HFFc6 (cell line): ENCODE results near the gene SYNJ1. TPM values are rescaled to one million over a fixed set of nuclear protein-coding genes. Genes with fewer than 3 reads are reported as not detected.

Experiments used
- DNase-seq: peaks from one replicate; pipeline ENCODE4 v3.0.0-alpha.2; 2018
- H3K27ac Mint-ChIP-seq: 2 replicates; pipeline ENCODE4 v1.8.0; 2020; ENCODE audit warnings: mild to moderate bottlenecking, mixed read lengths
- H3K27me3 Mint-ChIP-seq: 2 replicates; pipeline ENCODE4 v1.8.0; 2021; ENCODE audit warnings: mild to moderate bottlenecking, moderate library complexity, mixed read lengths; ENCODE audit not compliant: insufficient read depth
- H3K36me3 Mint-ChIP-seq: 2 replicates; pipeline ENCODE4 v1.8.0; 2021; ENCODE audit warnings: low read depth, mixed read lengths
- H3K4me1 Mint-ChIP-seq: 2 replicates; pipeline ENCODE4 v1.8.0; 2020; ENCODE audit warnings: low read depth, mixed read lengths
- H3K4me3 Mint-ChIP-seq: 2 replicates; pipeline ENCODE4 v1.8.0; 2020; ENCODE audit warnings: mild to moderate bottlenecking, moderate library complexity, mixed read lengths
- H3K9me3 Mint-ChIP-seq: 2 replicates; pipeline ENCODE4 v1.8.0; 2020; ENCODE audit warnings: mild to moderate bottlenecking, mixed read lengths
- total RNA-seq, 6 experiments: library from RNA; stranded (reverse); fragmentation: NEBNext Ultra II Directional; extraction: Animal tissue kit (Norgen Biotek cat#: 25700); gene quantifications; 2 replicates in 1 of 6; 3 replicates in 5 of 6; pipeline ENCODE4 v1.2.3, GENCODE V29; 2021
- TF ChIP-seq, protein P1 (sequence below): fragments of 200-600 bp; sonication (generic); IDR thresholded peaks from 2 replicates; pipeline ENCODE4 v1.5.0; 2021; ENCODE audit warnings: antibody characterized with exemption, mild to moderate bottlenecking

SYNJ1 gene
- total RNA-seq, 6 experiments from 2014 or later = 14.3 to 17.9 (median 15.6) TPM

DNA sequence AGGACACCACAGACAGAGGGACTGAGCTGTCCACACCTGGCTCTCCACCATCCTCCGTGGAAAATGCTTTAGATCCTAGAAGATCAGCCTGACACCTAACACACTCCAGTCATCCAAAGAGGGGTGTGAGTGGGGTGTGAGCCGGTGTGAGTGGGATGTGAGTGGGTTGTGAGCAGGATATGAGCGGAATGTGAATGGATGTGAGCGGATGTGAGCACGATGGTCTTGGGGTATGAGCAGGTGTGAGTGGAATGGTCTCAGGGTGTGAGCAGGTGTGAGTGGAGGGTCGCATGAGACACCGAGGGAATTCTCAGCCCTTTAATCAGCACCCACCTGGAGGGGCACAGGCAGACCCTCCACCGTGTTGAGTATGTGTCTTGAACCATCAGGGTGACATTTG, 143.3 kb downstream of the SYNJ1 start:
- Mint-ChIP-seq H3K9me3 (no peaks in the 10 kb centered on the region), H3K36me3 (no peaks in the 10 kb centered on the region), H3K4me1 (no peaks in the 10 kb centered on the region), H3K27ac (no peak overlapping the region), H3K27me3 (peaks cover 24% of the 10 kb centered on the region), H3K4me3 (no peak overlapping the region)
- TF ChIP-seq, protein P1, sequence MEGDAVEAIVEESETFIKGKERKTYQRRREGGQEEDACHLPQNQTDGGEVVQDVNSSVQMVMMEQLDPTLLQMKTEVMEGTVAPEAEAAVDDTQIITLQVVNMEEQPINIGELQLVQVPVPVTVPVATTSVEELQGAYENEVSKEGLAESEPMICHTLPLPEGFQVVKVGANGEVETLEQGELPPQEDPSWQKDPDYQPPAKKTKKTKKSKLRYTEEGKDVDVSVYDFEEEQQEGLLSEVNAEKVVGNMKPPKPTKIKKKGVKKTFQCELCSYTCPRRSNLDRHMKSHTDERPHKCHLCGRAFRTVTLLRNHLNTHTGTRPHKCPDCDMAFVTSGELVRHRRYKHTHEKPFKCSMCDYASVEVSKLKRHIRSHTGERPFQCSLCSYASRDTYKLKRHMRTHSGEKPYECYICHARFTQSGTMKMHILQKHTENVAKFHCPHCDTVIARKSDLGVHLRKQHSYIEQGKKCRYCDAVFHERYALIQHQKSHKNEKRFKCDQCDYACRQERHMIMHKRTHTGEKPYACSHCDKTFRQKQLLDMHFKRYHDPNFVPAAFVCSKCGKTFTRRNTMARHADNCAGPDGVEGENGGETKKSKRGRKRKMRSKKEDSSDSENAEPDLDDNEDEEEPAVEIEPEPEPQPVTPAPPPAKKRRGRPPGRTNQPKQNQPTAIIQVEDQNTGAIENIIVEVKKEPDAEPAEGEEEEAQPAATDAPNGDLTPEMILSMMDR = no peak
- no peak for DNase-seq

DNA sequence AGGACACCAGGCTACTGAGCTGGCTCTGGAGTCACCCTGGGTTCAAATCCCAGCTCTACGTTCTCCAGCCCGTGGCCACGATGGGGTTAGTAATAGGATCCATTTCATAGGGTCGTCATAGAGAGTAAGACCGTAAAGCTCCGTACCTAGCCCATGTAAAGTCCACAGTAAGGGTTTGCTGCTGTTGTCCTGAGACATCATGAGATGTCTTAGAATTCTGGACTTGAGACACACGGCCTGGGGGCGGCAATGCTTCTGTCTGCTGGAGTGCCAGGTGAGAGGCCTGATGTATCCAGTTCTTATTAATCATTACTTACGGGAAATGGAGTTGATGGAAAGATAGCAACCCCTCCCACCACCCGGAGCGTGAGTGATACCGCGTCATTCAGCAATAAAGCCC, 146.1 kb downstream of the SYNJ1 start:
- no peak overlapping the region for H3K4me3 Mint-ChIP-seq
- no peaks in the 10 kb centered on the region for H3K9me3 Mint-ChIP-seq
- H3K36me3 Mint-ChIP-seq = no peaks in the 10 kb centered on the region
- no peaks in the 10 kb centered on the region for H3K4me1 Mint-ChIP-seq
- no peak for DNase-seq
- H3K27ac Mint-ChIP-seq = no peak overlapping the region
- H3K27me3 Mint-ChIP-seq = peaks cover 34% of the 10 kb centered on the region
- TF ChIP-seq, protein P1 = no peak

DNA sequence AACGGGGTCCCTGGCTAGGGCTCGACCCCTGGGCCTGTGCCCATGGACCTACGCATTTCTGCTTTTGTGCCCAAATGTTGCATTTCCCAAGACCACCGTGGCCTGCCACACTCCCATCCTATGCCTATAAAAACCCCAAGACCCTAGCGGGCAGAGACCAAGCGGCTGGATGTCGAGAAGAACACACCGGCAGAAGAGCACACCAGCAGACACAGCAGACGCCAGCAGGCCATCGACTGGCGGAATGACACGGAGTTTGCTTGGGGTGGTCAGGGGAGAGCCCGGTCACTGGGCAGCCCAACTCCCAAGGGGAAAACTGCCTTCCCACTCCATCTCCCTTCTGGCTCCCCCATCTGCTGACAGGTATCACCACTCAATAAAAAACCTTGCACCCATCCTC, 146.9 kb downstream of the SYNJ1 start:
- no peak for DNase-seq
- no peaks in the 10 kb centered on the region for H3K4me1 Mint-ChIP-seq
- no peaks in the 10 kb centered on the region for H3K36me3 Mint-ChIP-seq
- TF ChIP-seq, protein P1 = no peak
- H3K27ac Mint-ChIP-seq = no peak overlapping the region
- no peak overlapping the region for H3K4me3 Mint-ChIP-seq
- no peaks in the 10 kb centered on the region for H3K9me3 Mint-ChIP-seq
- peaks cover 39% of the 10 kb centered on the region for H3K27me3 Mint-ChIP-seq

Other genes with a start within 250 kb of the SYNJ1 start
- gene TCP10L, start 142.5 kb downstream of the SYNJ1 start, total RNA-seq = under 1 TPM in 1 of 6 experiments, not detected in 5; 0.14 TPM
- 10 to 100 TPM; 27.5 to 45.5 (median 33.1) TPM for gene CFAP298, start 115.6 kb downstream of the SYNJ1 start, total RNA-seq
- gene PAXBP1, start 43.7 kb upstream of the SYNJ1 start, total RNA-seq = 10 to 100 TPM; 11.4 to 15.6 (median 13.9) TPM